GM21619 (cell line): ENCODE measurements around the gene CCNI.
"Not testable (repeated sequence)": the region's sequence is repeated elsewhere in the genome, so short reads cannot be mapped to it uniquely, and the experiment has no call there.

Experiments used
- ATAC-seq: cut with Tn5 transposase; IDR thresholded peaks from one replicate; pipeline ENCODE4 v1.9.1; 2021; ENCODE audit not compliant: unreplicated experiment

Gene CCNI

GRCh38 chr4:77075869-77076799, at the start of gene CCNI:
CCNI (minus strand) TSS chr4:77075989; CDS start chr4:77066362, 9,627 bp downstream.
- ATAC-seq, result peak; percentile 58

GRCh38 chr4:77124576-77124975, 48.8 kb upstream of the CCNI start:
- no peak for ATAC-seq

GRCh38 chr4:77123411-77123810, 47.6 kb upstream of the CCNI start:
- no peak for ATAC-seq

GRCh38 chr4:77122656-77123055, 46.9 kb upstream of the CCNI start:
- no peak for ATAC-seq

- no peak for ATAC-seq
These were observed 46.0 kb upstream of the CCNI start for GRCh38 chr4:77121736-77122240.

GRCh38 chr4:77120886-77121508, 45.2 kb upstream of the CCNI start:
- peak; percentile 78 for ATAC-seq

- no peak for ATAC-seq
These were observed 41.9 kb upstream of the CCNI start for GRCh38 chr4:77117721-77118120.

- ATAC-seq, result no peak
These were observed 37.3 kb upstream of the CCNI start for GRCh38 chr4:77113069-77113468.

- no peak for ATAC-seq
These were observed 34.9 kb upstream of the CCNI start for GRCh38 chr4:77110730-77111129.

GRCh38 chr4:77104791-77105540, 29.2 kb upstream of the CCNI start:
- ATAC-seq, result no peak

GRCh38 chr4:77104388-77104787, 28.6 kb upstream of the CCNI start:
- no peak for ATAC-seq

- no peak for ATAC-seq
These were observed 24.4 kb upstream of the CCNI start for GRCh38 chr4:77100234-77100633.

- ATAC-seq, result no peak
These were observed 21.8 kb upstream of the CCNI start for GRCh38 chr4:77097611-77098010.

GRCh38 chr4:77095101-77095821, 19.5 kb upstream of the CCNI start:
- peak; percentile 100 for ATAC-seq

- no peak for ATAC-seq
These were observed 18.7 kb upstream of the CCNI start for GRCh38 chr4:77094496-77094895.

- no peak for ATAC-seq
These were observed 17.6 kb upstream of the CCNI start for GRCh38 chr4:77093401-77093800.

GRCh38 chr4:77092975-77093374, 17.2 kb upstream of the CCNI start:
- ATAC-seq, result no peak

GRCh38 chr4:77089866-77090265, 14.1 kb upstream of the CCNI start:
- ATAC-seq, result no peak

GRCh38 chr4:77087027-77087426, 11.2 kb upstream of the CCNI start:
- ATAC-seq, result not testable (repeated sequence)

GRCh38 chr4:77084019-77084639, 8.3 kb upstream of the CCNI start:
- no peak for ATAC-seq
